GM18873 (cell line): ENCODE measurements around the gene PNRC1.
"Not testable (repeated sequence)": the region's sequence is repeated elsewhere in the genome, so short reads cannot be mapped to it uniquely, and the experiment has no call there.

Experiments used
- ATAC-seq: cut with Tn5 transposase; IDR thresholded peaks from one replicate; pipeline ENCODE4 v1.9.1; 2021; ENCODE audit warnings: mild to moderate bottlenecking, moderate library complexity, moderate number of reproducible peaks; ENCODE audit not compliant: unreplicated experiment, low FRiP score

Gene PNRC1

DNA sequence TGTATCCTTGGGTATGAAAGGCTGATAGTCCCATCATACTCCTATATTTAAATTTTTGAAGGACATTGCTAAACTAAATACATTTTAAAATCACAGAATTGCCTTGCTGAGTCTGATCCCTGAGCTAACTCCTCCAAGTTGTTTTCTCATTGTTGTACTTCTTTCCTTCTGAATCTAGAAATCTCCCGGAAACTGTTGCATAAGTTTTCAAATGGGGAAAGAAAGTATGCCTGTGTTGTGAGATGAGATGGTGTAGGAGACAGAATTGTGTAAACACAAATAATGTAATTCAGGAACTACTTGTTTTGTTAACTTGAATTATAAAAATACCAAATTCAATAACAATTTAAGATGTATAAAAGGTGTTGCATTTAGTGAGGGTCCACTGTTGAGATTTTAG is 7.3 kb downstream of the PNRC1 start:
- ATAC-seq: no peak

DNA sequence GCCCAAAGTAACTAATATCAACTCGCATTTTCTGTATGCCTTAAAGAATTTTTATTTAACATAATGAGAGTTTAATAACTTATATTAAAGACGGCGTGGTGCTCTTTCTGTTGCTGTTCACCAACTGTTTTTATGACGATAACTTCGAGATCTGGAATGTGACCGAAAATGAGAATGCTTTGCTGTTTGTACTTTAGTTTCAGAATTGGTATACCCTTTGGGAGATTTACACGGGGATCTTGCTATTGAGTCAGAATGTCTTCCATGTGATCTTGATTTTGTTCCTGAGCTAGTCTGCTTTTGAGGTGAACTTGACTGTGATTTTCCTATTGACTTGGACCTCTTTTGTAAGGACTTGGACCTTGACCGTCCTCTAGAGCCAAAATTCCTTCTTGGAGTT is 17.9 kb downstream of the PNRC1 start:
- no peak for ATAC-seq

- ATAC-seq: no peak
Observed at GRCh38 chr6:89100114-89100513, 19.6 kb downstream of the PNRC1 start.

DNA sequence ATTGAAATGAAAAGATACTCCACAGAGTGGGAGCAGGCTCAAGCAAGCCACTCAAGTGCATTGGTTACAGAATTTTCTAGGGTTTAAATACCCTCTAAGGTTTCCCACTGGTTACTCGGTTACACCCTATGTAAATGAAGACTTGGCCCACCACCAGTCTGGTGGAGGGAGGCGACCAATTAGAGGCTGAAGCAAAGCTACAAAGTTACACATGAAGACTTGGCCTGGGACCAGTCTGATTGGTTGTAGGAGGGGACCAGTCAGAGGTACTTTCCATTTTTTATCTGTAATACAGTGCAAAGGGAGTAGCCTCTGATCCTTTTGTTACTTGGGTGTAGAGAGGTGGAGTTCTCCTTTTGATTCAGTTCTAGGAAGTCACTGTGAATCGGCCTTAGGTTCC is 29.7 kb downstream of the PNRC1 start:
- ATAC-seq: no peak

DNA sequence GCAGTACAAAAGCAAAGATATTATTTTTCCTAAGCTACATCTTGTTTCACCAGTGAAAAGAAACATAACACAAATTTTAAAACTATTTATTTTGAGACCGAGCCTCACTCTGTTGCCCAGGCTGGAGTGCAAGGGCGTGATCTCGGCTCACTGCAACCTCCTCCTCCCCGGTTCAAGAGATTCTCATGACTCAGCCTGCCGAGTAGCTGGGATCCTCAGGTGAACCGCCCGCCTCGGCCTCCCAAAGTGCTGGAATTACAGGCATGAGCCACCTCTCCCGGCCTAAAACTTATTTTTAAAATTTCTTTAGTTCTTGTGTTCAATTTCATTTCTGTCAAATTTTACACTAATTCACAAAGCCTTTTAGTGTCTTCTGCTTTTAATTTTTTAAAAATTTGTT is 31.4 kb downstream of the PNRC1 start:
- ATAC-seq: no peak

DNA sequence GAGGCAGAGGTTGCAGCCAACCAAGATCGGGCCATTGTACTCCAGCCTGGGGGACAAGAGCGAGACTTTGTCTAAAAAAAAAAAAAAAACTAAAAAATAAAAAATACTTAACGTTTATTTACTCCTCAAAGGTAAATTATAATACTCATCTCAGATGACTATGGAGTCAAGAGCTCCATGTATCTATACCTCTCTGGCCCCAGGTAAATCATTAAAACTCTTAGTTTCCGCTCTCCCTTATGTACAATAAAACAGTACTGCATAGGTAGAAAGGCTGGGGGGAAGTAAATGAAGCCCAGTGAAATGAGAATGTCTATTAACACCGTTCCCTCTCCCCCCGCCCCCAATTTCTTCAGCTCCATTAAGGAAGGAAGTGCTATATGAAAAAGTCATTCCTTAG is 36.2 kb downstream of the PNRC1 start:
- no peak for ATAC-seq

DNA sequence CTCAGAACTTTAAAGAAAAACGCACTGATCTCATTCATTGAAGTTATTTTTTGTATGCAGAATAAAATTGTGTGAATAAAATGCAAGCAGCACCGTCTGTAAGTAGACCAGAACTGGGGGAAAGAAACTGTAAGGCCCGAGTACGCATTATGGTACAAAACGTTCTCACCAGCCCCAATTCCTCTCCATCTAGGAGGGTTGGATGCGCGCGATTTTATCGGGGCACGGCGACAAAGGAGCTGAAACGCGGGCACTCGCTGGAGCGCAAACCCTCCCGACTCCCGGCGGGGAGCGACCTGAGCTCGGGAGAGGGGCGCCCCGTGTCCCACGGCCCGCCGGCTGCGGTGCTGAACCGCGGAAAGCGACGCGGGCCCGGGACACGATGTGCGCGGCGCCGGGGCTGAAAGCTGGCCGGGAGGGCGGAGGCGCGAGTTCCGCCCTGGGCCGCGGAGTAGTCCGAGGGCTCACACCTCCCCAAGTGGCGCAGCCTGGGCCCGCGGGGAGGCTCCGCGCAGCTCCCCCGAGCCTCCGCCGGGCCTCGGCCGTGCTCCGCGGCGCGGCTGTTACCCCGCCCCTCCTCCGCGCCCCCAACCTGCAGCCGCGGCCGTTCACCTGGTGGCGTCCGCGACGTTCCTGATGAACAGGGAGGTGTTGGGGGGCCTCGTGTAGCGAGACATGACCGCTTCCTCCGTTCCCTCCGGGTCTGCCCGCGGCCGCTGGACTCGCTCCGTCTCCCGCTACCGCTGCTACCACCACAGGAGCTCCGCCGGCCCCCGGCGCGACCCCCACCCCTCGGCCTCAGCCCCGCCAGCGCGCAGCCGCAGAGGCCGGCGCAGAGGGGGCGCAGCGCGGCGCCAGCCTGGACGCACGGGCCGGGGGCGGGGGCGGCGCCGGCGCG is 36.9 kb downstream of the PNRC1 start, which contains the start of gene SRSF12:
Gene SRSF12 (minus strand): TSS at position 861 of the 898 bp plus-strand sequence. CDS start 184 bp downstream, at position 677.
- no peak for ATAC-seq

- no peak for ATAC-seq
Observed at GRCh38 chr6:89118931-89119330, 38.4 kb downstream of the PNRC1 start.

DNA sequence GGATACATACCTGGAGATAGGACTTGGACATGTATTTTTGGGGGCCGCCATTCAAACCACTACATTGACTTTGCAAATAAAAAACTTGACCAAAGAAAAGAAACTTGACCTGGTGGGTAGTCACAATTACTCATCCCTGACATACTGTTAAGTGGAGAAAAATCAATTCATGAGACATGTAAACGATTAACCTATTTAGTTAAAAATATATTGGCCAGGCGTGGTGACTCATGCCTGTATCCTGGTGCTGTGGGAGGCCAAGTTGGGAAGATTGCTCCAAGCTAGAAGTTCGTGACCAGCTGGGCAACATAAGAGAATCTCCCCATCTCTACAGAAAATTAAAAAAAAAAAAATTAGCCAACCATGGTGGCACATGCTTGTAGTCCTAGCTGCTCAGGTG is 39.8 kb downstream of the PNRC1 start:
- ATAC-seq: no peak

GRCh38 chr6:89121934-89122333 is 41.4 kb downstream of the PNRC1 start:
- ATAC-seq: no peak

DNA sequence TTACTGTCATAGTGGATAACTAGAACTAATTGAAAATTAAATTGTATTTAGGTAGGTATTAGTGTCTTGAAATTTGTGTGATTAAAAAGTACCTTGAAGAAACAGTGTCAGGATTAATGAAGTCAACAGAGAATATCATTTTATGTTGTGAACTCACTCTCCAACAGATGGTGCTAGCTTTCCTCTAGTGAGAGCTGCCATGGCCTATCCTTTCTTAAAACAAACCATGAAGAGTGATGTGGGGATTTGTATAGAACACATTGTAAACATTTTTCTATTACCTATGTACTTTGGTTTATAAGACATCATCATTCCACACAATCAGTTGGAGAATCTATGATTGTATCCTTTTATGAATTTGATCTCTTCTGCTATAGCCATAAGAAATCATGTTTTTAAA is 42.1 kb downstream of the PNRC1 start:
- no peak for ATAC-seq

GRCh38 chr6:89128256-89128671 is 47.7 kb downstream of the PNRC1 start:
- ATAC-seq: not testable (repeated sequence)

DNA sequence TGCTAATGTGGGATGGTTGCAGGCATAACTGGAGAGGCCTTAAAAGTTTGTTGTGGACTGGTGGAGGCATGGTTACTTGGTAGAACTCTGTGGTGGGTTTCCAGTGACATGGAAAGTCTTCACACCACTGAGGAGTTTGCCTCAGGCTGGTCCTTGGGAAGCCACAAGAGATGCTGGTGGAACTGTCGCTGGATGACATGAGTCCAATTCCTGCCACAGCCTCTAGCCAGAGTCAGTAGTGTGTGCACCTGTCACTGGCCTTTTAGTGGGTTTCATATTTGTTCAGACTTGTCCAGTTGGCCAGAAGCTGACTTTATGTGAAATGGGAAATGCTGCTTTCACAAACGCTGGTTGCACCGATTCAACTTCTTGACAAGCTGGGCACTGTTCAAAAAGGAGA is 51.0 kb downstream of the PNRC1 start:
- ATAC-seq: no peak

DNA sequence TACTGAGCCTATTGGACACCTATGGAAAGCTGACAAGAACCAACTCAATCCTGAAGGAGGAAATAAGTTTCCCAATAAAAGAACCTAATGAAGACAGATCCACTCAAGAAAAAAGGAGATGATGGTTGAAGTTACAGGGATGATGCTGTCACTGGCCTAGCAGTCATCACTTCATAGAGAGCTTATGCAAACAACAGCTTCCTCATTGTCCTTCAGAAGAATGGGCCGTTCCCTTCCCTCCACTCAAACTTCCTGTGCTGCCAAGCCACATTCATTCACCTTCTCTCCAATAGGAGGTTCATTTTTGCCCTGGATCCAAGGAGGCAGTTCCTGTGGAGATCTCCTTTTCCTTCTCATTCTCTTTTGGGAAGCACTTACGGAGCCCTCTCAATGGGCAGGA is 51.5 kb downstream of the PNRC1 start:
- no peak for ATAC-seq

GRCh38 chr6:89133981-89134380 is 53.4 kb downstream of the PNRC1 start:
- no peak for ATAC-seq

DNA sequence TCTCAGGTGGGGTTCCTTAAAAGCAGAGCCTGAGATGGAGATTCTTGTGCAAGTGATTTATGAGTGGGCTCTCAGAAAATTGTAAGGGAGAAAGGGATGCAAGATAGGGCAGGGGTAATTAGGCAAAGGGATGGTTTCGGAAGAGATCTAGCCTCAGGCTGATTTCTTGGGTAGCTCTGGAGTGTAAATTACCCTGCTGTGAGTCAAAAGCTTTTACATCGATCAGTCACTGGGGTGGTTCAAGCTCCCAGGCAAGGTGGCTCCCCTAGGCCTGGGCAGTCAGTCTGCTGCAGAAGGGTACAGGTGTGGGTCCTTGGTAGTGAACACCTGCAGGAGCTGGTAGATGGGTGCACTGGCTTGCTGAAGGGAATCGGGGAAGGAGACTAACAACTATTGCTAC is 54.2 kb downstream of the PNRC1 start:
- ATAC-seq: no peak
